HG02884 (cell line): ENCODE results near the gene PDHA1.

Experiments
- ATAC-seq: cut with Tn5 transposase; IDR thresholded peaks from one replicate; pipeline ENCODE4 v1.9.1; 2021; ENCODE audit warnings: mild to moderate bottlenecking, moderate library complexity; ENCODE audit not compliant: unreplicated experiment

Gene PDHA1

DNA sequence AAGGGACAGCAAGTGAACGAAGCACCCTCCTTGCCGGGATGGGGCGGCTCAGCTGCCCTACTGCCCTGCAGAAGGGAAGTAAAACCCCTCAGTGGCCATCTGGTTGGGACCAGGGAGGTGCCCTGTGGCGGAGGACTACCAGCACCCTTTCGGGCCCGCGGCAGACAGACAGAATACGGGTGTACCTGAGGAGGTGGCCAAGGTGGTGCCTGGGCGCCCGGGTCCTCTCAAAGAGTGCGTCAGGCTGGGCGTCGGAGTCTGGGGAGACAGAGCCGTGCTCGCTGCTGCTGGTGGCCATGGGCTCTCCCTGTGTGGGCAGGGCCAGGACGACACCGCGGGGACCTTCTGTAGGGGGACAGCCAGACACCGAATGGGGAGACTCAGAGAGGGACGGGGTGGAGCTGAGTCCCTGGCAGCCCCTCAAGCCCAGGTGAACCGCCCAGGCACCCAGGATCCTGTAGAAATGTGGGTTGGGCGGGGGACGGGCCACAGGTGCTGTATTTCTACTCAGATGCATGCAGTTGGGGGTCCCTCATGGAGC is 29.7 kb downstream of the PDHA1 start:
- no peak for ATAC-seq

DNA sequence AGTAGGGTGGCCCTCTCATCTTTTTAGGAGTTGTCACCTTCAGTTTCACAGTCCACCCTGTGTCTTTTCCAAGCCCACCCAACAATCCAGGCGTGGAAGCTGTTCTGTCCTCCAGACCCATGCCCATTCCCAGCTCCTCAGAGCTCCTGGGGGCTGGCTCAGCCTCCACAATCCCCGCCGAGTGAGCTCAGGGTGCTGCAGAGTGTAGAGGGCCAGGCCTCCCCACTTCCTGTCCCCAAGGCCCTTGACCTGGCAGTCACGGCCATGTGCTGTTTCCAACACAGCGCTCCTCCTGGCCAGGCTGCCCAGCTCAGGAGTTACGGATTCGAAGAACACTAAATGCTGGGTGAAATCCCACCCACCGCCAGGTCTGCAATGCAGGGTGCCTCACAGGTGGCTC is 31.8 kb downstream of the PDHA1 start:
- ATAC-seq: no peak

- ATAC-seq: no peak
Observed at GRCh38 chrX:19377799-19378198, 34.1 kb downstream of the PDHA1 start.

- ATAC-seq: no peak
Observed at GRCh38 chrX:19381326-19381725, 37.6 kb downstream of the PDHA1 start.

- no peak for ATAC-seq
Observed at GRCh38 chrX:19382555-19383145, 38.9 kb downstream of the PDHA1 start.

DNA sequence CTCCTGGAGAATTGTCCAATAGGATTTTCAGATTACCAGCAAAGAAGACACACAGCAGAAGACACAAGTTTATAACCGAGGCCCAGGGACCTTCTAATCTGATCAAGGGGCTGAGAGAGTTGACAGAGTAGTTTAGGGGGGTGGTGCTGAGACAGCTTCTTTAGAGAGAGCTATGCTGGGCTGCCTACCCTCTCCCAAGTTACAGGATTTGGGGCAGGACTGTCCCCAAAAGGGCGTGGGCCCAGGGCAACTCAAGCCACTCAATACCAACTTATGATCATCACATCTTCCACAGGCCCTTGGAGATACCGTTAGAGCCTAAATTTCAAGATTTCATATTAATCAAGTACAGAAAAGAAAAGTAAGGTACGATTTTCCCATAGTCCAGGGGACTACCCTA is 43.0 kb downstream of the PDHA1 start:
- no peak for ATAC-seq

DNA sequence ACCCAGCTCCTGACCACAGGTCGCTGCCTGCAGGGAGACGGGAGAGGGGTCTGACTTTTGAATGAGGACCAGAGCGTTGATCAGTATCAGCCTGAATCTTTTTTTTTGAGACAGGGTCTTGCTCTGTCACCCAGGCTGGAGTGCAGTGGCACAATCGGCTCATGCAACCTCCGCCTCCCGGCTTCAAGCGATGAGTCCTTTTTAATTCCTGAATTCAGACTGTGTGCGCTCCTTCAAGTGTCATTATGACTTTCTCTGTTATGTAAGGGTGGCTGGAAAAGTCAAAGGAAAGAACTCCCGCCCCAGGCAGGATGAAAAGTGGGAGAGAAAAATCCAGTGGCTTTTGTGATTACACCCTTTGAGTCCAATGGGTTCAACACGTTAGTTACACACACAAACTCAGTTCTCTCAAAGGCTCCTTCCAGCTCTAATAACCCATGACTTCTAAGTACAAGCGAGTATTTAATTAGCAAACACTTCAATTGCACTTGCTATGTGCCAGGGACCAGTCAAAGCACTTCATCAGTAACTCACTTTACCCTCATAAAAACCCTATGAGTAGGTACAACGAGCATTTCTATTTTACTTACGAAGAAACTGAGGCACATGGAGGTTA is 44.4 kb downstream of the PDHA1 start:
- ATAC-seq: no peak

- ATAC-seq: no peak
Observed at GRCh38 chrX:19388741-19389140, 45.0 kb downstream of the PDHA1 start.

DNA sequence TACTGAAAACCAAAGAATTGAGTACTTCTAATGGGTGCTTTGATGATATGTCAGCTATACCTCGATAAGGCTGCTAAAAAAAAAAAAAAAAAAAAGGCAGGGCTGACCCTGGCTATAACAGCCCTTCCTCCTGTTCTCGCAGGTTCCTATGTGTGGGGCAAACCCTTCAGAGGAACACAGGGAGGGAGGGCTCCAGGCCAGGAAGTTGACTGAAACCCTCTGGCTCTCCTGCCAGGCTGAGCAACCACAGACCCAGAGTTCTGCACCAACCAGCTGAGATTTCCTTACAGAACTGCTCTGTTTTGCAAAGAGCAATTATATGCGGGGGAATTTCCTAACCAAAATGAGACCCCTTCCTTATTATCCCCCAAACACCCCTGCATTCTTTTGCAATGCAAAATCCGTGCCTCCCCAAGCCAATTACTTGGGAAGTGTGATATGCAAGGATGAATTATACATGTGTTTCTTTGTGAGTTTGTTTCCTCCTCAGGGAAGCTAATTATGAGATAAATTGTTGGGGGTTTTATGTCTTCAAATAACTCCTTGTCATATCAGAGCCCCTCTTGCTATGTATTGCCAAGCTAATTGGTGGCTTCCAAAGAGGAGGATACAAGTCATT is 45.6 kb downstream of the PDHA1 start:
- no peak for ATAC-seq

DNA sequence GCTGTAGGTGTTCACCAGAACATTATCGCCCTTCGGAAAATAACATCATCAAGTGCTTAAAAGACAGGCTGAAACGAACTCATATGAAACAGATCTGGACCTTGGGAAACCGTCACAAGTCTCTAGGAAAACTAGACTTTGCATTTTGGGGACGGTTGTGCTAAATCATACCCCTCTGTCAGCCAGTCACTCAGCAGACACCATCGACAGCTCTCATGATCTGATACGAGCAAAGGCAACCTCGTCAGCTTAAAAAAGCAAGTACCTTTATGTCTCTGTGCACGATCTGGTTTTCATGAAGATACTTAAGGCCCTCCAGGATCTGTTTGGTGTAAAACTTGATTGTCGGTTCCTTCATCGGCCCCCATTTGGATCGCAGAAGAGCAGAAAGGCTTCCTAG is 48.4 kb downstream of the PDHA1 start:
- no peak for ATAC-seq

- ATAC-seq: no peak
Observed at GRCh38 chrX:19392703-19393102, 49.0 kb downstream of the PDHA1 start.

DNA sequence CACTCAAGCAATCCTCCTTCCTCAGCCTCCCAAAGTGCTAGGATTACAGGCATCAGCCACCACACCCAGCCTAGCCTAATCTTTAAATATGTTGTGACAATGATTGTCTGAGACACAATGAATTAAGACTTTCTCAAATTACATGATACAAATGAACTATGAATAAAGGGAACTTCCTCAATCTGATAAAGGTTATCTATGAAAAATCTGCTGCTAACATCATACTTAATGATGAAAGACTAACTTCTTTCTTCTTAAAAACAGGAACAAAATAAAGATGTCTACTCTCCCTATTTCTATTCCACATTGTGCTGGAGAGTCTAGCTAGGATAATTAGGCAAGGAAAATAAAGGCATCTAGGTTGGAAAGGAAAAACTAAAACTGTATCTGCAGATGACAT is 60.0 kb downstream of the PDHA1 start:
- ATAC-seq: no peak

GRCh38 chrX:19410259-19410658 is 66.5 kb downstream of the PDHA1 start:
- ATAC-seq: no peak
